DMS153 treated with DMSO at 0.1 percent for 48 hours (cell line): ENCODE data around the gene ADAM11.

Experiments used
- DNase-seq: peaks from one replicate; lab custom pipeline; 2025; ENCODE audit not compliant: unreplicated experiment; lab: John Stamatoyannopoulos, UW

ADAM11 gene

GRCh38 chr17:44830359-44831288 lies 71.8 kb downstream of the ADAM11 start:
- DNase-seq, result no peak

GRCh38 chr17:44831371-44831770 lies 72.6 kb downstream of the ADAM11 start:
- DNase-seq, result no peak
